ENCODE data around the gene NR5A2.

- TF ChIP-seq CTCF (IDR thresholded peaks at IDR 0.05), result no peak
- TF ChIP-seq ZFX (IDR thresholded peaks at IDR 0.05; ENCODE audit: borderline replicate concordance), result no peak
These were observed 124.8 kb downstream of the NR5A2 start for GRCh38 chr1:200152336-200152735.

All from 22Rv1 (cell line).